Measurements from ENCODE around the gene GNAQ.
"Not testable (repeated sequence)": the region's sequence is repeated elsewhere in the genome, so short reads cannot be mapped to it uniquely, and the experiment has no call there.

Gene GNAQ

DNA sequence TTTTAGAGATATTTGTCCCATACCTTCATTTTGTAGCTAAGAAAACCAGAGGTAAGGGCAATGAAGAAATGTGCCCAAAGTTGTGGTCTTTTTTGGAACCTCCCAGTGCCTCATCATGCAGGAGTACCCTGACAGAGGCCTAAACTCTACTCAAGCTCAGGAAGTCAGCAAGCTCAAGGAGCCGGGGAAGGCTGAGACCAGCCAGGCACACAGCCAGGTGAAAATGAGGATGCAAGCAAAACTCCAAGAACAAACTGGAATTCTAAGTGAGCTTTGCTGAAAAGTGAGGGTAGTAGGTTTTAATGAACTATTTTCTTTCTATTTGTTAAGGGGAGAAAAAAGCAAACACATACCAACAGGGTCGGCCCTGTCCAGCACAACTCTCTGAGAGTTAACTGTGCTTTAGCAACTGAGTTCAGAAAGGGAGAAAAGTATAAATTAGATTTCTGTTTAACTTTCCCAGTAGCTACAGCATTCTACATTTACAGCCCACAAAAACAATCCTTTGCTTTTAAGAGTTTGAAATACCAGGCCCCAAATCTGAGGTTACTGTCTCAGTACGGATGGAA, 146.4 kb downstream of the GNAQ start:
- intact Hi-C loops (cut with DNase I; ENCODE audit: low total_unique reads): no loop called here
- Histone ChIP-seq H3K27me3 (no peaks in the 10 kb centered on the region), H3K36me3 (no peaks in the 10 kb centered on the region), H3K4me1 (peaks cover 5 to 43% (median 24%) of the 10 kb centered on the region in 4 donors), H3K27ac (peak overlapping the region in 1 of 2 donors; percentile 23), H3K9me3 (no peaks in the 10 kb centered on the region), H3K4me3 (no peak overlapping the region)
- TF ChIP-seq, protein P1, sequence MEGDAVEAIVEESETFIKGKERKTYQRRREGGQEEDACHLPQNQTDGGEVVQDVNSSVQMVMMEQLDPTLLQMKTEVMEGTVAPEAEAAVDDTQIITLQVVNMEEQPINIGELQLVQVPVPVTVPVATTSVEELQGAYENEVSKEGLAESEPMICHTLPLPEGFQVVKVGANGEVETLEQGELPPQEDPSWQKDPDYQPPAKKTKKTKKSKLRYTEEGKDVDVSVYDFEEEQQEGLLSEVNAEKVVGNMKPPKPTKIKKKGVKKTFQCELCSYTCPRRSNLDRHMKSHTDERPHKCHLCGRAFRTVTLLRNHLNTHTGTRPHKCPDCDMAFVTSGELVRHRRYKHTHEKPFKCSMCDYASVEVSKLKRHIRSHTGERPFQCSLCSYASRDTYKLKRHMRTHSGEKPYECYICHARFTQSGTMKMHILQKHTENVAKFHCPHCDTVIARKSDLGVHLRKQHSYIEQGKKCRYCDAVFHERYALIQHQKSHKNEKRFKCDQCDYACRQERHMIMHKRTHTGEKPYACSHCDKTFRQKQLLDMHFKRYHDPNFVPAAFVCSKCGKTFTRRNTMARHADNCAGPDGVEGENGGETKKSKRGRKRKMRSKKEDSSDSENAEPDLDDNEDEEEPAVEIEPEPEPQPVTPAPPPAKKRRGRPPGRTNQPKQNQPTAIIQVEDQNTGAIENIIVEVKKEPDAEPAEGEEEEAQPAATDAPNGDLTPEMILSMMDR (IDR thresholded peaks at IDR 0.05): no peak
- no peak for DNase-seq

DNA sequence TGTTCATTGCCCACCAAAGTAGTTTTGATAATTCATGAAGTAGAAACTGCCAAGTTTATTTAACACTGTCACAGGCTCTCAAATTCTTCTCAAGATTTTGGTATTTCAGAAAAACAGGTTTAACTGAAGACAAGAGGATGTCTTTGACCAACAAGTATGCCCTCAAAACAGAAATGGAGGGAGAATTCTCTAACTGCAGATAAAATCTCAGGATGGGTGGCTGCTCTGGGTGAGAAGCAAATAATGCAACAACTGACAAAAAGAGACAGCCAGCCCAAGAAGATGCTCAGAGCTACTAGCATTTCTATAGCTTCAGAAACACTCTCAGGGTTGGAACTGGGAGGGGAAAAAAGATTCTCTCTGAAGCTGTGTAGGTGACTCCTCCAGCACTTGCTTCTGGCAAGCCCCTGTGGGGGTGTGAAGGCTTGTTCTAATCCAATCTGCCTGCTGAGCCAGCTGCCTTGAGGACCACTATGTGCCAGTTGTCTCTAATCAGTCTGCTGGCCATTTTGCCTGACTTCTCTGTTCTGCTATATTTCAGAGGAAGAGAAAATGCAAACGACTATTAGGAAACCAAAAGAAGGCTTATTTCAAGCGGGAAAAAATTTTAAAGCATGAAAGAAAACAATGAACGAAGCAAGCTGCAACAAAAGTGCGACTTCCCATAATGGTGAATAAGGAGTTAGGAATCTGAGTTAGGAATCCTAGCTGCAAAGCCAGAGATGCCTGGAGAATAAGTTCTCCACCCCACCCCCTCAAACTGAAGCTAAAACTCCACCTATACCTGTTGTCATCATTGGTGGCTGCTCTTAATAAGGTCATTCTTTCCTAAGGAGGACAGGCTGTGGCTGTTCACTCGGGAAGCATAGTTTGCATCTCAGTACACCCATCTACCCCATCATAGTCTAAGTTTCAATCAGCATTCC, 147.5 kb downstream of the GNAQ start:
- TF ChIP-seq, protein P1 (IDR thresholded peaks at IDR 0.05): no peak
- Histone ChIP-seq H3K36me3 (no peaks in the 10 kb centered on the region), H3K9me3 (no peaks in the 10 kb centered on the region), H3K27ac (peak overlapping the region in 1 of 2 donors; percentile 23), H3K27me3 (no peaks in the 10 kb centered on the region), H3K4me1 (peaks cover 5 to 49% (median 27%) of the 10 kb centered on the region in 4 donors), H3K4me3 (no peak overlapping the region)
- no peak for DNase-seq
- intact Hi-C loops (cut with DNase I; ENCODE audit: low total_unique reads): no loop called here

DNA sequence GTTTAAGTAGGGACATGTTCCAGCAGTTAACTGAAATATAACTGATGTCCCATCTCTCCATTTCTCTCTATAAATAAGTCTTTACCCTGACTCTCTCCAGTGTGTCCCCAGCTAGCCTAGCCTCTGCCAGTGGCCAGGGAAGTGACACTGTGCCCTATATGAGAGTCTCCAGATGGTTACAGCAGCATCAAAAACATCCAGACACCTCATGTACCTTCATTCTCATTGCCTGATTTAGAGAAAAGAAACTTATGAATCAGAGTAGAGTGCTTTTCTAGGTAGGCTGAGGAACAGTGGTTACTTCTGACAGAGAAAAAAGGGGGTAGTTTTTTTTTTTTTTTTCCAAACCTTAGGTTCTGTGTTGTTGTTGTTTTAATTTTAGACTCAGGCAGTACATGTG, 148.5 kb downstream of the GNAQ start:
- TF ChIP-seq, protein P1 (IDR thresholded peaks at IDR 0.05): no peak
- no peak for DNase-seq
- Histone ChIP-seq H3K4me3 (no peak overlapping the region), H3K36me3 (no peaks in the 10 kb centered on the region), H3K4me1 (peaks cover 5 to 52% (median 27%) of the 10 kb centered on the region in 4 donors), H3K9me3 (no peaks in the 10 kb centered on the region), H3K27me3 (no peaks in the 10 kb centered on the region), H3K27ac (peak overlapping the region; percentile 3 to 23)
- intact Hi-C loops (cut with DNase I; ENCODE audit: low total_unique reads): no loop called here

DNA sequence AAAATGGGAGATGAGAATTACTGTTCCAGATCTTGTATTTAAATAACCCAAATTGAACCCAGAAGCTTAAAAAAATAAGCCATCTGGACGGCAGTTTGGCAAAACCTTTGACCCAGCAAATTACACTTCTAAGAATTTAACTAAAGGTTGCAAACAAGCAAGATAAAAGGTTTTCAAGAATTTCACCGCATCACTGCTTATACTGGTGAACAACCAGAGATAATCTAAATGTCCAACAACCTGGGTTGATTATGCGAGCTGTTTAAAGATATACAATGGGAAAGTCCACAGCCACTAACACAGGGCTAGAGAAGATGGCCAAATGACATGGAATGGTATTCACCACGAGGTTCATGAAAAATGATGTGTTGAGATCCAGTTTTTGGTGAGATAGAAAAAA, 149.3 kb downstream of the GNAQ start:
- no peaks in the 10 kb centered on the region for H3K27me3 ChIP-seq
- H3K9me3 ChIP-seq: no peaks in the 10 kb centered on the region
- H3K36me3 ChIP-seq: no peaks in the 10 kb centered on the region
- no peak overlapping the region for H3K27ac ChIP-seq
- peaks cover 5 to 52% (median 27%) of the 10 kb centered on the region in 4 donors for H3K4me1 ChIP-seq
- DNase-seq: no peak
- TF ChIP-seq, protein P1 (IDR thresholded peaks at IDR 0.05): no peak
- no peak overlapping the region for H3K4me3 ChIP-seq
- intact Hi-C loops (cut with DNase I; ENCODE audit: low total_unique reads): no loop called here

DNA sequence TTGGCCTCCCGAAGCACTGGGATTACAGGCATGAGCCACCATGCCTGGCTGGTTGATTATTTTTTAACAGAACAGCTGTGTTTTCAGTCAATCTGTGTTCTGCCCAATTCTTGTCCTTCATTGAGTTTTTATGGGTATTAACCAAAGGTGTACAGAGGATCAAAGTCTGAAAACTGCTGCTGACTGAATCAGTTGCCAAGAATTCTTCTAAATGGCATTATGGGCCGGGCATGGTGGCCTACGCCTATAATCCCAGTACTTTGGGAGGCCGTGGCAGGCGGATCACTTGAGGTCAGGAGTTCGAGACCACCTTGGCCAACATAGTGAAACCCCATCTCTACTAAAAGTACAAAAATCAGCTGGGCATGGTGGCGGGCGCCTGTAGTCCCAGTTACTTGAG, 150.0 kb downstream of the GNAQ start:
- H3K4me3 ChIP-seq; H3K27me3 ChIP-seq; H3K9me3 ChIP-seq; DNase-seq; H3K27ac ChIP-seq; intact Hi-C loops (cut with DNase I; ENCODE audit: low total_unique reads); H3K36me3 ChIP-seq: not testable (repeated sequence)
- H3K4me1 ChIP-seq: peaks cover 5 to 52% (median 30%) of the 10 kb centered on the region in 4 donors

DNA sequence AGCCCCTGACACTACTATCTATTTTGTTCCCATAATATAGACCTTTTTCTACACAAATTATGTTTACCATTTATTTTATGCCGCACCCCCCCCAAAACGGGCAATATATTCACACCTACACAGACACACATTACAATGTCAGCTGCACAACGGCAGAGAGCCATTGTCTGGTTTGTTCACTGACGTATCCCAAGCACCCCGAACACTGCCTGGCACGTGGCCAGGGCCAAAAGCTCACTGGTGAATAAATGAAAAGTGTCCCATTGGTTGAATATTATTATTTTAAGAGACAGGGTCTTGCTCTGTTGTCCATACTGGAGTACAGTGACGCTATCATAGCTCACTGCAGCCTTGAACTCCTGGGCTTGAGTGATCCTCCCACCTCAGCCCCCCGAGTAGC, 150.5 kb downstream of the GNAQ start:
- DNase-seq: no peak
- Histone ChIP-seq H3K27me3 (no peaks in the 10 kb centered on the region), H3K27ac (no peak overlapping the region), H3K4me1 (peaks cover 5 to 57% (median 36%) of the 10 kb centered on the region in 4 donors), H3K9me3 (no peaks in the 10 kb centered on the region), H3K36me3 (no peaks in the 10 kb centered on the region), H3K4me3 (no peak overlapping the region)
- TF ChIP-seq, protein P1 (IDR thresholded peaks at IDR 0.05): no peak
- intact Hi-C loops (cut with DNase I; ENCODE audit: low total_unique reads): no loop called here

All from tibial artery (tissue), 4 donors.